Suprapubic skin (tissue), 4 donors: ENCODE measurements around the gene SBNO2. TPM values are rescaled to one million over a fixed set of nuclear protein-coding genes. Genes with fewer than 3 reads are reported as not detected.
A peak's percentile ranks its signal among the peaks of the same experiment; 100 is the strongest.

ENCODE experiments used
- DNase-seq, 2 donors: peaks; one replicate each; pipeline ENCODE4 v3.0.0-alpha.2; 2019; ENCODE audit warnings: low spot score in 2 of 2
- H3K27ac ChIP-seq: fragments of 200-600 bp; sonication (generic); one replicate; pipeline ENCODE4 v1.5.1; 2019
- H3K27me3 ChIP-seq: fragments of 200-600 bp; sonication (generic); one replicate; pipeline ENCODE4 v1.5.1; 2019
- H3K36me3 ChIP-seq: fragments of 200-600 bp; sonication (generic); one replicate; pipeline ENCODE4 v1.5.1; 2019
- H3K4me1 ChIP-seq: fragments of 200-600 bp; sonication (generic); one replicate; pipeline ENCODE4 v1.5.1; 2019
- H3K4me3 ChIP-seq: fragments of 200-600 bp; sonication (generic); one replicate; pipeline ENCODE4 v1.5.1; 2019; ENCODE audit warnings: mild to moderate bottlenecking
- H3K9me3 ChIP-seq: fragments of 200-600 bp; sonication (generic); one replicate; pipeline ENCODE4 v1.5.1; 2019
- EP300 ChIP-seq: sonication (generic); formaldehyde crosslinking; IDR thresholded peaks from one replicate; pipeline ENCODE4 v1.6.1; 2017; ENCODE audit warnings: antibody characterized with exemption
- POLR2A ChIP-seq, 2 donors: fragments of 450-650 bp; IDR thresholded peaks; one replicate each; pipeline ENCODE4 v1.6.1; 2017; ENCODE audit warnings: antibody characterized with exemption in 2 of 2, mild to moderate bottlenecking in 2 of 2, moderate library complexity in 2 of 2
- POLR2AphosphoS5 ChIP-seq, 3 donors: sonication (generic); formaldehyde crosslinking; IDR thresholded peaks; one replicate each; pipeline ENCODE4 v1.6.1; 2017; ENCODE audit warnings: antibody characterized with exemption in 3 of 3
- WGBS: methylation state at CpG from one replicate; pipeline ENCODE4 v1.1.5; 2018; 5-methylcytosine and 5-hydroxymethylcytosine counted together
- total RNA-seq, 4 donors: library from RNA; depleted of rRNA; stranded (reverse); fragments of >200 nt; gene quantifications; one replicate each; pipeline ENCODE4 v1.1.0, GENCODE V29; 2016
- TF ChIP-seq, protein P1 (sequence below), 2 donors: fragments of 200-600 bp in 1 of 2; fragments of 450-650 bp in 1 of 2; sonication (generic) in 1 of 2; IDR thresholded peaks; one replicate each; pipeline ENCODE4 v1.5.1; 2016 to 2019; ENCODE audit warnings: antibody characterized with exemption in 2 of 2, mild to moderate bottlenecking in 1 of 2, moderate library complexity in 1 of 2

The SBNO2 gene
- total RNA-seq, 4 donors from 2014 or later: 36.7 to 58.9 (median 45.5) TPM

DNA sequence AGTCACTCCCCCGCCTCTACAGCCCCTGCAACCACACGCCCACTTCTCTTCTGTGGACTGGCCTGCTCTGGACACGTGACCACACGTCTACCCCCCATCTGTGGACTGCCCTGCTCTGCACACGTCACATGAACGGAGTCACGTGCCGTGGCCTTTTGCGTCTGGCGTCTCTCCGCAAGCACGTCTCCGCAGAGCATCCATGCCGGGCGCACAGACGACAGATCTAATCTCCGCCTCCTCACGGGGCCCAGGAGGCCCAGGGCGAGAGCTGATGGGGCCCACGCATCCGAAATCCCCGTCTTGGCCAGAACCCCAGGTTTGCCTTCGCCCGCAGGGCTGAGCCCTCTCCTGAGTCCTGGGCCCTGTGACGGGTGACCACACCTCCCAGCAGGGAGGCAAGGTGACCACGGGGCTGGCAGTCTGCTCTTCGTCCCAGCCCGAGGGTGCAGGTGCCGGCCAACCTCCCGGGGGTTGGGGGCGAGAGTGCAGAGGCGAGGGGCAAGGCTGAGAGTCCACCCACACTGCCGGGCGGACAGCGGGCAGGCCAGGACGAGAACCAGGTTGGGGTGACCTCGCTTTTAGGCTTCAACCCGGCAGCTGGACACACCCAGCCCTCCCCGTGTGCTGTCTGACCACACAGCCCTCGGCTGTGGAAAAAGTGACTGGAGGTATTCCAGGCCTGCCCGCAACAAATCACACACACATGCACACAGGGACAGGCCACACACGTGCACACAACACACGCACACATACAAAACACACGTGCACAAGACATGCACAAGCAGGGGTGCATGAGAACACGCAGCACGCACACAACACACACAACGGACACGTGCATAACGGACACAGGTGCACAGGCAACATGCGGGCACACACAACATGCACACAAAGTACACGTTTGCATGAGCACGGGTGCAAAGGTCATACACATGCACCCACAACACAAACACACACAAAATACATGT is 3.9 kb downstream of the SBNO2 start:
- TF ChIP-seq EP300 (no peak), POLR2A (IDR thresholded peaks at IDR 0.05) (no peak), POLR2AphosphoS5 (IDR thresholded peaks at IDR 0.05) (no peak)
- TF ChIP-seq, protein P1, sequence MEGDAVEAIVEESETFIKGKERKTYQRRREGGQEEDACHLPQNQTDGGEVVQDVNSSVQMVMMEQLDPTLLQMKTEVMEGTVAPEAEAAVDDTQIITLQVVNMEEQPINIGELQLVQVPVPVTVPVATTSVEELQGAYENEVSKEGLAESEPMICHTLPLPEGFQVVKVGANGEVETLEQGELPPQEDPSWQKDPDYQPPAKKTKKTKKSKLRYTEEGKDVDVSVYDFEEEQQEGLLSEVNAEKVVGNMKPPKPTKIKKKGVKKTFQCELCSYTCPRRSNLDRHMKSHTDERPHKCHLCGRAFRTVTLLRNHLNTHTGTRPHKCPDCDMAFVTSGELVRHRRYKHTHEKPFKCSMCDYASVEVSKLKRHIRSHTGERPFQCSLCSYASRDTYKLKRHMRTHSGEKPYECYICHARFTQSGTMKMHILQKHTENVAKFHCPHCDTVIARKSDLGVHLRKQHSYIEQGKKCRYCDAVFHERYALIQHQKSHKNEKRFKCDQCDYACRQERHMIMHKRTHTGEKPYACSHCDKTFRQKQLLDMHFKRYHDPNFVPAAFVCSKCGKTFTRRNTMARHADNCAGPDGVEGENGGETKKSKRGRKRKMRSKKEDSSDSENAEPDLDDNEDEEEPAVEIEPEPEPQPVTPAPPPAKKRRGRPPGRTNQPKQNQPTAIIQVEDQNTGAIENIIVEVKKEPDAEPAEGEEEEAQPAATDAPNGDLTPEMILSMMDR (IDR thresholded peaks at IDR 0.05): no peak
- peak overlapping the region; percentile 98 for H3K27ac ChIP-seq
- peaks cover 13% of the 10 kb centered on the region for H3K36me3 ChIP-seq
- DNase-seq: peak; percentile 74 to 80
- WGBS: 73% methylated on average over 29 of the region's 52 CpGs
- H3K4me1 ChIP-seq: peaks cover 80% of the 10 kb centered on the region
- H3K4me3 ChIP-seq: peak overlapping the region; percentile 39
- no peaks in the 10 kb centered on the region for H3K27me3 ChIP-seq
- no peaks in the 10 kb centered on the region for H3K9me3 ChIP-seq

DNA sequence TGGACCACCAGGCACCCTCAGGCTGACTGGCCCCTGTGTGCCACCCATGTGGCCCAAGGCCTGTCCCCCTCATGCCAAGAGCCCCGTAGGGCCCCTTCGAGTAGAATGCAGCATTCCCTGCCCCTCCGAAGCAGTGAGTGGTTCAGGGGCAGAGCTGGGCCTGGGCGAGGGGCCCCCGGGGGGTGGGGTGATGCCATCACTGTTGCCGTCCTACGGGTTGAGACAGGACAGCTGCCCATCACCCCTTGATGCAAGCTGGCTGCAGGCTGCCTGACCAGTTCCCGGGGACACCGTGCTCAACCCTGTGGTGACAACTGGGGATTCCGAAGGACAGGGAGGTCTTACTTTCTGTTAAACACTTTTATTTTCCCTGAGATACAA is 4.7 kb downstream of the SBNO2 start:
- H3K27me3 ChIP-seq: no peaks in the 10 kb centered on the region
- peaks cover 83% of the 10 kb centered on the region for H3K4me1 ChIP-seq
- peak in 1 of 2 donors; percentile 64 for DNase-seq

DNA sequence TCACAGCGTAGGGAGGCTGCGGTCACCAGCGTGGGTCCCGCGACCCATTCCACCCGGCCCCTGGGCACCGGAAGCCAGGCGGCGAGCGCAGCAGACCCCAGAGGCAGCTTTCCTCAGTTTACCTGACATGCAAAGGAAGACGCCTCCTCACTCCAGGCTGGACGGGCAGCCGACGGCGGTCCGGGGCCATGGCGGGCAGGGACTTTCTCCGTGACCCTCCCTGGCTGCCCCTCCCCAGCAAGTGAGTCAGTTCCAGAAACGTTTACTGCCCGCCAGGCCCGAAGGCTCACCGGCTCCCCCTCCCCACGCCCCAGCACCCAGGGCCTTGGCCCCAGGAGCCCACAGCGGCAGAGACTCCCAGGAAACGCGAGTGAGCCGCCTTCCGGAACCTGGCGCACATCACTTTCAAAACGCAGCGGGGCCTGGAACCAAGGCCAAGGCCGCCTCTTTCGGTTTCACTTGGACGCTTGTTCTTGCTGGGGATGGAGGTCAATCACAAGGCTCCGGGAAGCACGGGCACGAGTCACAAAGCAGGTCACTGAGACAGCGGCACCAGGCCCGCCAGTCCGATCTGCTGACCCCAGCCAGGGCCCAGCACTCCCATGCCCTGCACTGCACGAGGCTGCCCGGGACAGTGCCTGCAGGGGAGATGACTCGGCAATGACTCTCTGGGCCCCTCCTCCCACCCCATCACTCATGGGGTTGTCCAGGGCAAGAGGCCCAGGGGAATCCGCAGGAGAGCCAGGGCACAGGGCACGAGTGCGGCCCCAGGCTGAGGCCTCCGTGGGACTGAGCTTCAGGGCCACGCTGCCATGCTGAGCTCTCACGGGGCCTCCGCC is 5.3 kb downstream of the SBNO2 start:
- Histone ChIP-seq H3K36me3 (peaks cover 13% of the 10 kb centered on the region), H3K9me3 (no peaks in the 10 kb centered on the region), H3K4me1 (peaks cover 85% of the 10 kb centered on the region), H3K27me3 (no peaks in the 10 kb centered on the region), H3K27ac (peak overlapping the region; percentile 98), H3K4me3 (peak overlapping the region; percentile 39)
- no CpG with 5 or more reads among the region's 50 CpGs for WGBS
- TF ChIP-seq, protein P1 (IDR thresholded peaks at IDR 0.05): no peak
- no peak for TF ChIP-seq POLR2A (IDR thresholded peaks at IDR 0.05)
- TF ChIP-seq EP300: no peak
- TF ChIP-seq POLR2AphosphoS5 (IDR thresholded peaks at IDR 0.05): no peak
- DNase-seq: peak; percentile 69 to 82

More for the DNA sequence above, 4.7 kb downstream of the SBNO2 start:
- H3K9me3 ChIP-seq: no peaks in the 10 kb centered on the region
- H3K27ac ChIP-seq: peak overlapping the region; percentile 98
- peak overlapping the region; percentile 39 for H3K4me3 ChIP-seq
- 79% methylated on average over 9 of the region's 10 CpGs for WGBS
- H3K36me3 ChIP-seq: peaks cover 13% of the 10 kb centered on the region
- TF ChIP-seq POLR2AphosphoS5 (IDR thresholded peaks at IDR 0.05) (no peak), EP300 (no peak), POLR2A (IDR thresholded peaks at IDR 0.05) (no peak)
- TF ChIP-seq, protein P1 (IDR thresholded peaks at IDR 0.05): no peak

DNA sequence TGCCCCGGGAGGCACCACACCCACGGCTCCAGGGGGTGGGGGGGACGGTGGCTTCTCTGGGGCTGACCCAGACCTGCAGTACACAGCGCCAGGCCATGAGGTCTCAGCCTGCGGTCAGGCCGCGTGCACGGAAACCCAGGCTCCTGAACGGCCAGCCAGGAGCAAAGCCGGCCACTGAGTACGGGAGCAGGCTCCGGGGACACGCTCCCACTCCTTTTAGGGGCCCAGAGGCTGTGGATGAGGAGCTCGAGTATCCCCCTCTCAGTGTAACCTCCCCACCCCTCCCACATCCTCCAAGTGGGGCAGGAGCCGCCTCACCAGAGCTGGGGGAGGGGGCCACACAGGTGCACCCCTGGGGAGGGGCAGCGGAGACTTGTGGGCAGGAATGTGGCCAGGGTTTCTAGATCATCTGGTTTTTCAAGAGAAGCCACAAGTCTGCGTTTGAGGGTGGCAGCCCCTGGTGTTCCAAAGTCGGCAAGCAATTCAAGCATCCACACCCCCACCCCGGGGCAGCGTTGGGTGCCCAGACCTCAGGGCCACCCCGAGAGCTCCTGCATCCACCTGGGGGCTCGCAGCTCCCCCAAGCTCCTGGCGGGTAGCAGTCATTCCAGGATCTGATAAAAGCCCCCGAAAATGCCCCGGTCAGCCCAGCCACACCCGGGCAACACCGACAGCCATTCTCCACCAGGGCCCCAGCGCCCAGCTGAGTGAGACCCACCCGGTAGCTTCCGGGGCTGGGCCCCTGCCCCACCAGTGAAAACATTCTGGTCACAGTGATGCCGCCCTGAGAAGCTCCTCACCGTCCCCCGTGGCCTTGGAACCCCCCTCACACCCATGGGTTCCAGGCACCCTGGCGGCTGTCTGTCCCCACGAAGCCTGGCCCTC is 6.1 kb downstream of the SBNO2 start:
- Histone ChIP-seq H3K36me3 (peaks cover 13% of the 10 kb centered on the region), H3K27me3 (no peaks in the 10 kb centered on the region), H3K27ac (peak overlapping the region; percentile 98), H3K4me1 (peaks cover 86% of the 10 kb centered on the region), H3K4me3 (peak overlapping the region; percentile 39), H3K9me3 (no peaks in the 10 kb centered on the region)
- no peak for TF ChIP-seq EP300
- TF ChIP-seq, protein P1 (IDR thresholded peaks at IDR 0.05): no peak
- TF ChIP-seq POLR2A (IDR thresholded peaks at IDR 0.05): no peak
- TF ChIP-seq POLR2AphosphoS5 (IDR thresholded peaks at IDR 0.05): no peak
- WGBS: 79% methylated on average over 19 of the region's 35 CpGs
- DNase-seq: peak; percentile 70 to 78
